ENCODE data around the gene TBC1D4.

Gene TBC1D4

DNA sequence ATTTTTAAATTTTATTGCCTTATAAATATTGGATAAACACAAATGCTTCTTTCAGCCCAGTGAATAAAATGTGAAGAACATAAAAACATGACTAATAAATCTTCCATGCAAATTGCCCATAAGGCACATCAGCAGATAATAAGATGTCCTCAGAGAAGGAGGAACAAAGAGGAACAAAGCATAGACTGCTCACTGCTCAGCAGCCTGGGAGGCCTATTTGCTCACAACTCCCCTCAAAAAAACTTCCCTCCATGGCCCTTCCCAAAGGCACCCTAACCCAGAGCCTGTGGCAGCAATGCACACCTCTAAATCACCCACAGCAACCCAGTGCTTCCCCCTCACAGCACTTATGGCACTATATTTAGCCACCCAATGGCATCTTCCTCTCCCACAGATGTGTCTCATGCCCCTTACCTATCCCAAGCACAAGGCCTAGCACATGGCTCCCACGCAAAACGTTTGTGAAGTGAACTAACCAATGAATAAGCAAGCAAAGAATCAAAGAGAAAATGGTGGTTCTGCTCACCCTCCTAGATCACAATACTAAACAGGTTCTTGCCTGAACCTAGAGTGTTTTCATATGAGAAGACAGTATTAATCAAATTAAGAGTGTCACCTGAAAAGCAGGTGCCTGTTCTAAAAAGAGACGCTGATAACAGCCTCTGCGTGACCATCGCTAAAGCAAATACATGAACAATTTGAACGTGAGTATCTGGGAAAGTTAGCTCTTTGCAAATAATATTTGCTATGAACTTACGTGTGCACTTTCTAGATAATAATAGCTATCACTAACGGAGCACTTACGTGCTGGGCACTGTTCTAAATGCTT lies 96.9 kb downstream of the TBC1D4 start:
- no peak for DNase-seq

DNA sequence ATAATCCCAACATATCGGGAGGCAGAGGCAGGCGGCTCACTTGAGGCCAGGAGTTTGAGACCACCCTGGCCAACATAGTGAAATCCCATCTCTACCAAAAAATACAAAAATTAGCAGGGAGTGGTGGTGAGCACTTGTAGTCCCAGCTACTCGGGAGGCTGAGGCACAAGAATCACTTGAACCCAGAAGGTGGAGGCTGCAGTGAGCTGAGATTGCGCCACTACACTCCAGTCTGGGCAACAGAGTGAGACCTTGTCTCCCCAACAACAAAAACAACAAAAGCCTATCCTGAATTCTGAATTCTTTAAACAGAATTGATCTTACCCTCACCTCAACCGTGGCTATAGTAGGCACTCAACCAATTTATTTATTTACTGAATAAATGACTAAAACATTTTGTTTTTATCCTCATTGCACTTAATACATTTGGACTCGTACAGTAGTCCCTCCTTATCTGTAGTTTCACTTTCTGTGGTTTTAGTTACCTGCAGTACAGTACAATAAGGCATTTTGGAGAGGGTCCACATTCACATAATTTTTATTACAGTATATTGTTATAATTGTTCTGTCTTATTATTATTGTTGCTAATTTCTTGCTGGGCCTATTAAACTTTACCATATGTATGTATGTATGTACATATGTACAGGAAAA lies 98.8 kb downstream of the TBC1D4 start:
- DNase-seq, result no peak

- DNase-seq, result no peak
Observed at GRCh38 chr13:75378301-75378700, 103.7 kb downstream of the TBC1D4 start.

- DNase-seq, result no peak
Observed at GRCh38 chr13:75376792-75377402, 105.1 kb downstream of the TBC1D4 start.

DNA sequence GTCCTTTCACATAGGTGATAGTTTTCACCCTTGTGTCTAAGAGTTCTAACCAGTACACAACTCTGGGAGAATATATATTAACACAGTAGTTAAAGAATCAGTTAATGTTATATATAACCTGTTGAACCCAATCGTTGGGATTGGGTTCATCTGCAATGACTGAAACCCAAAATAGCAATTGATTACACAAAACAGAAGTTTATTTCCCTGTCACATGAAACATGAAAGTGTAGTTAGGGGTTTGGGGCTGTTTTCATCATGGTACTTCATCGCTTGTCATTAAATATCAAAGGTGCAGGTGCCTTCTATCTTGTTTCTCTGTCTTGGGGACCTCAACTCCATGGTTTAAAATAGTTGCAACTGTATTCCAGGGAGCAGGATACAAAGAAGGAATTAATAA lies 106.6 kb downstream of the TBC1D4 start:
- DNase-seq, result no peak

DNA sequence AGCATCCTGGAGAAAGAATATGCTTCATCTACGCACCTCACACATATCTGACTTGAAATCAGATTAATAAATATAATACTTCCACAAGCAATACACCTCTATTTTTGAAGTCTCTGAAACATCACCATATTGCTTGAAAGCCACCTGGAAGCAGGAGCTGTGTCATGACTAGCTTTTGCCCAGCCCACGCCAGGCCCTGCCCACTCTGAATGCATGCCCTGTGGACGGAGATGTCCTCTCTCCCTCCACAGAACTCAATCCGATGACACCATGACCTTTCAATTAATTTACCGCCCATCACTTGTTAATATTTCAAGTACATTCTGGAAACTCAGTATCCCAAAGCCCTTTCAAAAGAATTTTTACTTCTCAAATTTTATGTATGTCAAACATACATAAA lies 108.0 kb downstream of the TBC1D4 start:
- DNase-seq, result no peak

DNA sequence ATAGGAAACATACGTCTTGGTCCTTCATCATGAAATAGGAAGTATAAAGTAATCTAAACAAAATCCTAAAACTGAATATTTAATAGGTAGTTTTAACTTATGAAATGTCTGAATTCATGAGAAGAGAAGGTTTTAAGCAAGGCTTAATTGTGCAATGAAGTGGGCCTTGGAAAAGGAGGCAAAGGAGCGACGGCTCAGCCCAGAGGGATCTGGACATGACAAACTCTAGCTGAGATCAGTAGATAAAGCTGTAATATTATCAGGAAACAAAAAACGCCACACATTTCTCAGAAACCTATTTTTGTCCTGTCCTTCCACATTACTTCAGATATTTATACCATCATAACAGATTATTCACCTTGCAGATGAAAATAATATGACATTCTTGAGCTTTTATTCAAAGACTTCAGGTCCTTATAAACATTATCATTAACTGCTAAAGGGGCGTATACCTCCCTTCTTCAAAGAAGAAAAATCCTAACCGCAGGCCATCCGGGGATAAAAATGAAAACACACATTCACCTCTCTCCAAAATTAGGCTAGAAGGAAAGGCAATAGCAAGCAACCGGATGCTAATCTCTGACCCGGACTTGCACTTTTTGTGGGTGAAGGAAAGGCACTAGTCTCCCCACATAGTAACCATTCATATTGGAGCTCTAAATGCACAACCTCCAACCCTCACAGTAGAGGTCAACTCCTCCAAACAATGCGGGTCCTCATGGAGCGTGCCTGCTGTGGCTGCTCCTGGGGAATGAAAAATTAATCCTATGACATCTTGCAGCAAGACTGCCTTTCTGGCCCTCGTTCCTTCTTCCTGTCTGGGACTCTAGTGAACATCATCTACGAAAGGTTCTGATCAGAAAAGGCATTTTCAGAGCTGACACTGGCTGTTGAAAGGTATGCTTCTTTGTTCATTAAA lies 108.8 kb downstream of the TBC1D4 start:
- DNase-seq, result no peak

DNA sequence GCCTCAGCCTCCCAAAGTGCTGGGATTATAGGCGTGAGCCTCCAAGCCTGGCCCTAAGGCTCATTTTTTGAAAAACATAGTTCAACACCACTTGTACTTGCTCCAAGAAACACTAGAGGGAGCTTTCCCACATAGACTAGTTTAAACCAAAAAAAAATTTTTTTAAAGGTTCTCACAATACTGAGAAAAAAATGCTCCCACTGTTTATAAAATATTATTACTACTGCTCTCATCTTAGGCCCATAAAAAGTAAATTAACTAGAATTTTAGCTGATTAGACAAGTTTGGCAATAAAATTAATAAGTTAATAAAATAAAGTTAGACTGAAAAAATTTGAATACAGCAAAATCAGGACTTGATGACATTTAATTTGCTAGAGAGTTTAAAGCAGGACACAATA lies 109.5 kb downstream of the TBC1D4 start:
- no peak for DNase-seq

GRCh38 chr13:75371203-75371602 lies 110.8 kb downstream of the TBC1D4 start:
- DNase-seq, result no peak

DNA sequence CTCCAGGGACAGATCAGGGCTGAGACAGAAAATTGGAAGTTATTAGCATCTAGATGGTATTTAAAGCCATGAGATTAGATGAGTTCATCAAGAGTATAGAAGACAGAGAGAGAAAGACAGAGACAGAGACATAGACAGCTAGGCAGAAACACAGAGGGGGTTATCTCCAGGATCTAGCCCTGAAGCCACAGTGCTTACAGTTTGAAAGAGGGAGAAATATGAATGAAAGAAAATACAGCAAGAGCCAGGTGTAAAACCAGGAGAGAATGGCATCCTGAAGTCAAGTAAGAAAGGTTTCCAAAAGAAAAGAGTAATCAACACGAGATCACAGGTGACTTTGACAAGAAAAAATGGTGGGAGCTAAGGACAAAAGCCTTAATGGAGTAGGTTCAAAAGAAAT lies 111.2 kb downstream of the TBC1D4 start:
- DNase-seq, result no peak

GRCh38 chr13:75369981-75370380 lies 112.0 kb downstream of the TBC1D4 start:
- no peak for DNase-seq

DNA sequence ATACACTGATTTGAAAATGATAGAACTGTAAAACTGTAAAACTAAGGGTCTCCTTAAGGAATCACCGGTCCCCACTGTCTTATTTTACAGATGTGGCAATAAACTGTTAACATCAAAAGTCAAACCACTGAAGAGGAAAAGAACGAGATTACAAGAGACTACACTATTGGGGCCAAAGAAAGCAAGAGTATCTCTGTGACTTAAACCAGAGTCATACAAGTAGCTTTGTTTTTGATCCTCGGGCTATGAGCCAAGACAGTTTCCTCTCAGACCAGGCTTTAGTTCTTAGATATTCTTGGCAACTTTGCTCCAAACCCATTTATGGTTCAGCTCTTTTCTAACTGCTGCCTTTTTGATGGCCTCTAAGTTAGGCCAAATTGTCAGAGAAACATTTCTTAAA lies 113.8 kb downstream of the TBC1D4 start:
- DNase-seq, result no peak

GRCh38 chr13:75366380-75367280 lies 115.3 kb downstream of the TBC1D4 start:
- no peak for DNase-seq

DNA sequence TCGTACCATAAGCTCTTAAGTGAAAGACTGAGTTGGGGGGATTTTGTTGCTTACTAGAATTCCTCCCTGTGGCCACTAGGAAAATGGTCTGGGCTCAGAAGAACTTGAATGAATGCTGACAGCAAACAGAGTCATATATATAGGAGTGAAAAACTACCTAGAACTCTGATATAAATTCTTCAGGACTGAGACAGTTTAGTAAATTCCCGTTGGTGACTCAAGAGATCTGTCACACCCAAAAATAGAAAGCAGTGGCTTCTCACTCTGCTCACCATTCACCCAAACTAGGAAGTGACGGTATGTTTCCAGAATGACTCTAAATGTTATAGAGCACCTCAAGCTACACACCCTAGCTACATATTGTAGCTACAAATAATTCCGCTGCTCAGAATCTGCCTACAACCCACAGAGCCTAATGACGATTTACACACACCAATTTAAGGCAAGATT lies 116.2 kb downstream of the TBC1D4 start:
- DNase-seq, result no peak

- DNase-seq, result no peak
Observed at GRCh38 chr13:75364131-75364713, 117.7 kb downstream of the TBC1D4 start.

DNA sequence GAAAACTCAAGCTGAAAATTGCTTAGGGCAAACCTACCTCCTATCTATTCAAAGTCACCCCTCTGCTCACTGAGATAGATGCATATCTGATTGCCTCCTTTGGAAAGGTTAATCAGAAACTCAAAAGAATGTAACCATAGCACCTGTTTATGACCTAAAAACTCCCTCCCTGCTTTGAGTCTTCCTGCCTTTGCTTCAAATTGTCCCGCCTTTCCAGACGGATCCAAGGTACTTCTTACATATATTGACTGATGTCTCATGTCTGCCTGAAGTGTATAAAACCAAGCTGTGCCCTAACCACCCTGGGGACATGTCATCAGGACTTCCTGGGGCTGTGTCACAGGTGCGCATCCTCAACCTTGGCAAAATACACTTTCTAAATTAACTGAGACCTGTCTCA lies 118.6 kb downstream of the TBC1D4 start:
- no peak for DNase-seq

- no peak for DNase-seq
Observed at GRCh38 chr13:75362026-75362425, 119.9 kb downstream of the TBC1D4 start.

- DNase-seq, result no peak
Observed at GRCh38 chr13:75360170-75360569, 121.8 kb downstream of the TBC1D4 start.

DNA sequence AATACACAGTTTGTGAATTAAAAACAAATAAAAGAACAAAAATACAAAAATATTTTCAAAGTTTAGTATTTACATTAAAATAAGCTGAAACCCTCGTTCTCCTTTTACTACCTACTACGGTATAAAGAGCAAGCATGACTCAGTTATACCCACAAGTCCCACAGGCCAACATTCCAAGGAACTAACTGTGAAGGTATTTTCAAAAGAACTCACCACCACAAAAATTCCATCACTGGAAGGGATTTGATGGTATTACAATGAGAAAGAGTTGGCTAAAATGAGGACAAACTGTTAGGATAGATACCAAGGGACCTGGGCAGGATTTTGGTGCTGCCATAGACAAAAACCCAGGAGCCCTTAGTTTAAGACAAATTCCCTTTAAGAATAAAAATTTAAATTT lies 122.7 kb downstream of the TBC1D4 start:
- no peak for DNase-seq

- peak; percentile 45 for DNase-seq
Observed at GRCh38 chr13:75357576-75358289, 124.2 kb downstream of the TBC1D4 start.

DNA sequence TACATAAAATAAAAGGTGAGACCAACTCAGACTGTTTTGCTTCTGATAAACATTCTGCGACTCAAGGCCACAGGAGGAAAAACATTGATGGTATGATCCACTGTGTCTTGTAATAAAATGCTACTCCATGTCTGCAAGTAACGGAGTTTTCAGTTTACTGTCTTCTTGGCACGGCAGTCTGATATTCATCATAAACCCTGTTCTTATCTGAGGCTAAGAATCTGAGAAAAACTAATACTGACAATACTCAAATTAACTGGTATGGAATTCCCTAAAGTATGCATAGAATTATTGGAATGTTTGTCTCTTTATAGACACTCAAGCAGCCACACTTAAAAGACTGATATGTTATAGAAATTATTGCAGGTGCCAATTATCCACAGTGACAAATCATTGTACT lies 125.5 kb downstream of the TBC1D4 start:
- no peak for DNase-seq

Data from stimulated activated naive CD4-positive, alpha-beta T cell treated with Interleukin-2 at 50 U/mL for 16 hours (primary cell).